HEK293 (cell line): ENCODE data around the gene PRR13.
A peak's percentile ranks its signal among the peaks of the same experiment; 100 is the strongest.

Experiments
- CTCF ChIP-seq: fragments of 450-650 bp; formaldehyde crosslinking; IDR thresholded peaks from 2 replicates; pipeline ENCODE4 v1.5.1; 2016; ENCODE audit warnings: missing biosample characterization, missing genetic modification characterization
- GLI4 ChIP-seq: fragments of 450-650 bp; formaldehyde crosslinking; IDR thresholded peaks from 2 replicates; pipeline ENCODE4 v1.5.1; 2016; ENCODE audit warnings: missing biosample characterization, missing genetic modification characterization
- HIC1 ChIP-seq: fragments of 450-650 bp; formaldehyde crosslinking; IDR thresholded peaks from 2 replicates; pipeline ENCODE4 v1.5.1; 2016; ENCODE audit warnings: missing biosample characterization, missing genetic modification characterization
- HOXD13 ChIP-seq: sonication (generic); formaldehyde crosslinking; IDR thresholded peaks from 2 replicates; pipeline ENCODE4 v1.8.0; 2022; ENCODE audit warnings: missing genetic modification reagents, borderline replicate concordance
- KLF1 ChIP-seq: fragments of 450-650 bp; formaldehyde crosslinking; IDR thresholded peaks from 2 replicates; pipeline ENCODE4 v1.5.1; 2016; ENCODE audit warnings: missing biosample characterization, missing genetic modification characterization
- KLF10 ChIP-seq: fragments of 450-650 bp; IDR thresholded peaks from 2 replicates; pipeline ENCODE4 v1.5.1; 2018; ENCODE audit warnings: missing biosample characterization, mild to moderate bottlenecking, missing genetic modification characterization
- MEIS1 ChIP-seq: sonication (generic); formaldehyde crosslinking; IDR thresholded peaks from 2 replicates; pipeline ENCODE4 v1.8.1; 2022; ENCODE audit warnings: missing genetic modification reagents, mild to moderate bottlenecking, borderline replicate concordance
- PRDM1 ChIP-seq: fragments of 450-650 bp; formaldehyde crosslinking; IDR thresholded peaks from 2 replicates; pipeline ENCODE4; 2016; ENCODE audit warnings: missing biosample characterization, missing genetic modification characterization
- SCRT2 ChIP-seq: fragments of 450-650 bp; formaldehyde crosslinking; IDR thresholded peaks from 2 replicates; pipeline ENCODE4 v1.5.1; 2016; ENCODE audit warnings: missing biosample characterization, missing genetic modification characterization
- SP3 ChIP-seq: fragments of 450-650 bp; formaldehyde crosslinking; IDR thresholded peaks from 2 replicates; pipeline ENCODE4 v1.5.1; 2016; ENCODE audit warnings: missing biosample characterization, missing genetic modification characterization
- YY1 ChIP-seq: fragments of 450-650 bp; formaldehyde crosslinking; IDR thresholded peaks from 2 replicates; pipeline ENCODE4 v1.5.1; 2018; ENCODE audit warnings: missing biosample characterization, missing genetic modification characterization
- ZBTB48 ChIP-seq: fragments of 450-650 bp; formaldehyde crosslinking; IDR thresholded peaks from 2 replicates; pipeline ENCODE4 v1.5.1; 2016; ENCODE audit warnings: missing biosample characterization, missing genetic modification characterization
- ZBTB7A ChIP-seq: fragments of 450-650 bp; formaldehyde crosslinking; IDR thresholded peaks from 2 replicates; pipeline ENCODE4 v1.5.1; 2016; ENCODE audit warnings: low read depth, missing biosample characterization, missing genetic modification characterization
- ZNF133 ChIP-seq: fragments of 450-650 bp; formaldehyde crosslinking; IDR thresholded peaks from 2 replicates; pipeline ENCODE4 v1.5.1; 2016; ENCODE audit warnings: missing biosample characterization, missing genetic modification characterization
- ZNF184 ChIP-seq: fragments of 450-650 bp; IDR thresholded peaks from 2 replicates; pipeline ENCODE4 v1.5.1; 2018; ENCODE audit warnings: missing biosample characterization, mild to moderate bottlenecking, missing genetic modification characterization
- ZNF2 ChIP-seq: fragments of 450-650 bp; formaldehyde crosslinking; IDR thresholded peaks from 2 replicates; pipeline ENCODE4 v1.5.1; 2016; ENCODE audit warnings: missing biosample characterization, missing genetic modification characterization
- ZNF221 ChIP-seq: fragments of 450-650 bp; formaldehyde crosslinking; IDR thresholded peaks from 2 replicates; pipeline ENCODE4 v1.5.1; 2017; ENCODE audit warnings: missing biosample characterization, missing genetic modification characterization, borderline replicate concordance
- ZNF274 ChIP-seq, 2 experiments: fragments of 200-500 bp in 1 of 2; fragments of 450-650 bp in 1 of 2; sonication (Bioruptor generic) in 1 of 2; formaldehyde crosslinking in 1 of 2; IDR thresholded peaks; 2 replicates each; pipeline versions ENCODE4 v1.5.1 to v1.6.1; 2014 to 2016; ENCODE audit warnings: borderline replicate concordance in 1 of 2, inconsistent platforms in 1 of 2, low read length in 1 of 2, missing biosample characterization in 1 of 2, missing genetic modification characterization in 1 of 2
- ZNF324 ChIP-seq: fragments of 450-650 bp; formaldehyde crosslinking; IDR thresholded peaks from 2 replicates; pipeline ENCODE4 v1.5.1; 2016; ENCODE audit warnings: missing biosample characterization, missing genetic modification characterization
- ZNF354C ChIP-seq: fragments of 450-650 bp; formaldehyde crosslinking; IDR thresholded peaks from 2 replicates; pipeline ENCODE4 v1.5.1; 2016; ENCODE audit warnings: missing biosample characterization, missing genetic modification characterization, low read depth, borderline replicate concordance
- ZNF366 ChIP-seq: fragments of 450-650 bp; formaldehyde crosslinking; conservative IDR thresholded peaks from 2 replicates; pipeline ENCODE4 v1.5.1; 2016; ENCODE audit warnings: missing biosample characterization, missing genetic modification characterization
- ZNF488 ChIP-seq: fragments of 450-650 bp; formaldehyde crosslinking; IDR thresholded peaks from 2 replicates; pipeline ENCODE4 v1.5.1; 2016; ENCODE audit warnings: missing biosample characterization, missing genetic modification characterization
- ZNF518A ChIP-seq: fragments of 450-650 bp; formaldehyde crosslinking; conservative IDR thresholded peaks from 2 replicates; pipeline ENCODE4 v1.5.1; 2016; ENCODE audit warnings: low read depth, missing biosample characterization, missing genetic modification characterization
- ZNF529 ChIP-seq: fragments of 450-650 bp; formaldehyde crosslinking; IDR thresholded peaks from 2 replicates; pipeline ENCODE4 v1.5.1; 2017; ENCODE audit warnings: missing genetic modification characterization, missing biosample characterization; ENCODE audit not compliant: insufficient replicate concordance
- ZNF548 ChIP-seq: fragments of 450-650 bp; formaldehyde crosslinking; IDR thresholded peaks from 2 replicates; pipeline ENCODE4 v1.5.1; 2016; ENCODE audit warnings: missing biosample characterization, missing genetic modification characterization
- ZNF555 ChIP-seq: fragments of 450-650 bp; formaldehyde crosslinking; conservative IDR thresholded peaks from 2 replicates; pipeline ENCODE4 v1.5.1; 2017; ENCODE audit warnings: missing biosample characterization, mild to moderate bottlenecking, missing genetic modification characterization, inconsistent platforms
- ZNF560 ChIP-seq: fragments of 450-650 bp; formaldehyde crosslinking; IDR thresholded peaks from 2 replicates; pipeline ENCODE4 v1.5.1; 2017; ENCODE audit warnings: missing biosample characterization, missing genetic modification characterization, borderline replicate concordance
- ZNF623 ChIP-seq: fragments of 450-650 bp; formaldehyde crosslinking; IDR thresholded peaks from 2 replicates; pipeline ENCODE4 v1.5.1; 2016; ENCODE audit warnings: missing biosample characterization, missing genetic modification characterization
- ZNF785 ChIP-seq: fragments of 450-650 bp; formaldehyde crosslinking; IDR thresholded peaks from 2 replicates; pipeline ENCODE4 v1.5.1; 2016; ENCODE audit warnings: missing biosample characterization, missing genetic modification characterization
- ZNF843 ChIP-seq: fragments of 450-650 bp; formaldehyde crosslinking; IDR thresholded peaks from 2 replicates; pipeline ENCODE4 v1.5.1; 2016; ENCODE audit warnings: missing biosample characterization, missing genetic modification characterization

The PRR13 gene

GRCh38 chr12:53492830-53493609 lies 51.5 kb downstream of the PRR13 start (continued):
- no peak; the same call in 1 of the 2 replicates for TF ChIP-seq YY1 (tag by site-specific recombination)
- peak; percentile 81 for TF ChIP-seq ZNF366 (tag by site-specific recombination)
- no peak for TF ChIP-seq ZBTB7A (tag by site-specific recombination)
- TF ChIP-seq GLI4 (tag by site-specific recombination), result no peak
- TF ChIP-seq CTCF (tag by site-specific recombination), result 0 out of 2 replicates have a peak, but pooled peaks have one; percentile 13
- no peak for TF ChIP-seq ZNF184 (tag by site-specific recombination)
- no peak for TF ChIP-seq ZNF785 (tag by site-specific recombination)
- no peak for TF ChIP-seq SCRT2 (tag by site-specific recombination)
- TF ChIP-seq ZBTB48, result no peak
- no peak for TF ChIP-seq ZNF488 (tag by site-specific recombination)
- TF ChIP-seq ZNF560 (tag by site-specific recombination), result no peak
- TF ChIP-seq MEIS1 (CRISPR knock-in tag), result no peak
- no peak for TF ChIP-seq ZNF274 (IDR thresholded peaks at IDR 0.05; ENCODE audit: low read length)
- no peak for TF ChIP-seq ZNF274 (tag by site-specific recombination; IDR thresholded peaks at IDR 0.05; ENCODE audit: borderline replicate concordance)
- no peak for TF ChIP-seq ZNF354C (tag by site-specific recombination)
- TF ChIP-seq KLF1 (tag by site-specific recombination), result peak; percentile 75
- no peak for TF ChIP-seq ZNF623 (tag by site-specific recombination)
- no peak for TF ChIP-seq HOXD13 (CRISPR knock-in tag)
- TF ChIP-seq ZNF221 (tag by site-specific recombination), result no peak
- TF ChIP-seq SP3 (tag by site-specific recombination), result peak; percentile 93
- TF ChIP-seq ZNF133 (tag by site-specific recombination), result no peak
- TF ChIP-seq HIC1, result peak; percentile 89
- peak; percentile 53; the same call in 1 of the 2 replicates for TF ChIP-seq ZNF324 (tag by site-specific recombination)
- peak; percentile 99 for TF ChIP-seq PRDM1 (tag by site-specific recombination)
- TF ChIP-seq ZNF548, result no peak
- peak; percentile 62; the same call in 1 of the 2 replicates for TF ChIP-seq ZNF843 (tag by site-specific recombination)
- peak; percentile 51; the same call in 1 of the 2 replicates for TF ChIP-seq KLF10 (tag by site-specific recombination)
- no peak for TF ChIP-seq ZNF2 (tag by site-specific recombination)
- TF ChIP-seq ZNF518A, result no peak
- TF ChIP-seq ZNF555, result no peak
- TF ChIP-seq ZNF529 (tag by site-specific recombination), result no peak
